Measurements from ENCODE around the gene CD81.

CD81 gene

GRCh38 chr11:2435288-2436012 is 58.3 kb downstream of the CD81 start:
- in situ Hi-C loops (cut with MboI; ENCODE audit: low sequenced_read_pairs, unreplicated experiment) = loop anchor here (10.0 kb wide), 1 partner anchor 439 kb away; no protein-coding TSS in a partner anchor
- no peak for TF ChIP-seq CTCF (IDR thresholded peaks at IDR 0.05; ENCODE audit: borderline replicate concordance, control extremely low read depth, extremely low read depth, insufficient read depth, missing control alignments)
- no peak for DNase-seq (ENCODE audit: low spot score)

DNA sequence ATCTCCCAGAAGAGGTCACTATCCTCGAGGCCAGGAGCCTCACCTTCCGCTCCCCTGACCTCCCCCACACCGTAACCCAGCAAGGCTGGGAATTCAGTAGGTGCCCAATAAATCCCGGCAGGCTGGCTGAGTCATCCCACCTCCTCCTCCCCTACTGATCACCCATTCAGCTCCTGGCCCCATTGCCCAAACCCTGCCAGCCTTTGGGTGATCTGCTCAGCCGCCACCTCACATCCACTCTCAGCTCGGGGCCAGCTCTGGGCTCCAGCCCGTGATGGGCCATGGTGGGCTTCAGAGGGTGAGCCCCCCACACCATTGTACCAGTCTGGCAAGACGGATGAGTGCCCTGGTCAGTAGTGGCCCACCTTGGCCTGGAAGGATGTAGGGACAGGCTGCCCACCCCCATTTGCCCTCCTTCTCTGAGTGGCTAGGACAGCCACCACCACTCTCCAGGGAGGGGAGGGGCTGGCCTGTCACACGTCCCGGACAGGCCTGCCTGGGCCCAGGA is 59.0 kb downstream of the CD81 start:
- in situ Hi-C loops (cut with MboI; ENCODE audit: low sequenced_read_pairs, unreplicated experiment) = loop anchor here (10.0 kb wide), 1 partner anchor 439 kb away; no protein-coding TSS in a partner anchor
- no peak for DNase-seq (ENCODE audit: low spot score)
- TF ChIP-seq CTCF (IDR thresholded peaks at IDR 0.05; ENCODE audit: borderline replicate concordance, control extremely low read depth, extremely low read depth, insufficient read depth, missing control alignments) = no peak

DNA sequence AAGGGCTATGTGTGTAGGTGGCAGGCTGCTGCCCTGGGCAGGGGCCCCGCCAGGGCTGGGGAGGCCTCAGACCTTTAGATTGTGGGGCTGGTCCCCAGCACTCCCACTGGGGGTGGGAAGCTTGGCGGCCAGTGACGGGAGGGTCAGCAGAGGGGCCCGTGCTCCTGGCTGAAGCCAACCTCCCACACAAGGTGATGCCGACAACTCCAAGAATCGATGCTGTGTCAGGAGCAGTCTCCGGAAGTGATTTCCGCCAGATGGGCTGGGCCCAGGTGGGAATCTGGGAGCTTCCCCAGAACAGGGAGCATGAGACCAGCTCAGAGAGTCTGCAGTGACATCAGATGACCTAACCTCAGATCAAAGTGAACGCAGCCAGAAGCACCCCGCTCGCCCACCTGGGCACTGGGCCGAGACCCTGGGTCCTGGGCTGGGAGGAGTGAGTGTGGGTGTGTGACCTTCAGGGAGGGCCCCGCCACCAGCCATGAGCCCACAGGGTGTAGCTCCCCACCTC is 59.5 kb downstream of the CD81 start:
- in situ Hi-C loops (cut with MboI; ENCODE audit: low sequenced_read_pairs, unreplicated experiment) = loop anchor here (10.0 kb wide), 1 partner anchor 438 kb away; no protein-coding TSS in a partner anchor

DNA sequence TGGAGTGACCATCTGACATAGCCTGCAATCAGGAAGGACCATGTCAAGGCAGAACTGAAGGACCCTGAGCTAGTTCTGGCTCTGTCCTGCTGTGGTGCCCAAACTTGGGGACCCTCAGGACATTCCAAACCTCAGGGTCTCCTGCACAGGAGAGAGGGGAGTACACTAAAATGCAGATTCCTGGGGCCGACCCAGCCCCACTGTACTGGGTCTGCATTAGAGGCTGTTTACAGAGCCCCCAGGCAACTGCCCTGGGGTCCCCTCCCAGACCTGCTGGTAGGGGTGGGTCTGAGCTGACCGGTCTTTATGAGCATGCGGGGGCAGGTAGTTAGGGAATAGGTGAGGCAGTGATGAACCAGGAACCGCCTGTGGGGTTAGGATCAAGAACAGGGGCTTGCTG is 60.4 kb downstream of the CD81 start:
- no peak for TF ChIP-seq CTCF (IDR thresholded peaks at IDR 0.05; ENCODE audit: borderline replicate concordance, control extremely low read depth, extremely low read depth, insufficient read depth, missing control alignments)
- DNase-seq (ENCODE audit: low spot score) = no peak
- in situ Hi-C loops (cut with MboI; ENCODE audit: low sequenced_read_pairs, unreplicated experiment) = loop anchor here (10.0 kb wide), 1 partner anchor 437 kb away; no protein-coding TSS in a partner anchor

More for the DNA sequence above, 59.5 kb downstream of the CD81 start:
- DNase-seq (ENCODE audit: low spot score) = no peak
- TF ChIP-seq CTCF (IDR thresholded peaks at IDR 0.05; ENCODE audit: borderline replicate concordance, control extremely low read depth, extremely low read depth, insufficient read depth, missing control alignments) = no peak

DNA sequence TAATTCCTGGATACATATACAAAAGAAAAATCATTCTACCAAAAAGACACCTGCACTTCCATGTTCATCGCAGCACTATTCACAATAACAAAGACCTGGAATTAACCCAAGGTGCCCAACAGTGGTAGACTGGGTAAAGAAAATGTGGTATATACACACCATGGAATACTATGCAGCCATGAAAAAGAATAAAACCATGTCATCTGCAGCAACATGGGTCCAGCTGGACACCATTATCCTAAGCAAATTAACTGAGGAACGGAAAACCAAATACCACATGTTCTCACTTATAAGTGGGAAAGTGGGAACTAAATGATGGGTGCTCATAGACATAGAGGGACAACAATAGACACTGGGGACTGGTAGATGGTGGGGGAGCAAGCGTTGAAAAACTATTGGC is 62.7 kb downstream of the CD81 start:
- in situ Hi-C loops (cut with MboI; ENCODE audit: low sequenced_read_pairs, unreplicated experiment) = loop anchor here (10.0 kb wide), 1 partner anchor 435 kb away; no protein-coding TSS in a partner anchor

GRCh38 chr11:2440646-2441045 is 63.5 kb downstream of the CD81 start:
- in situ Hi-C loops (cut with MboI; ENCODE audit: low sequenced_read_pairs, unreplicated experiment) = no loop called here
- TF ChIP-seq CTCF (IDR thresholded peaks at IDR 0.05; ENCODE audit: borderline replicate concordance, control extremely low read depth, extremely low read depth, insufficient read depth, missing control alignments) = no peak
- no peak for DNase-seq (ENCODE audit: low spot score)

More for the DNA sequence above, 62.7 kb downstream of the CD81 start:
- TF ChIP-seq CTCF (IDR thresholded peaks at IDR 0.05; ENCODE audit: borderline replicate concordance, control extremely low read depth, extremely low read depth, insufficient read depth, missing control alignments) = no peak
- DNase-seq (ENCODE audit: low spot score) = no peak

Data from GM13976 (cell line).